GM12892 (cell line): ENCODE measurements around the gene FTSJ1.

Experiments used
- DNase-seq: peaks from one replicate; pipeline ENCODE4 v3.0.0; 2011; ENCODE audit not compliant: insufficient read length
- FAIRE-seq: peaks from 2 replicates; lab custom pipeline; 2011; peaks lifted over from hg19 to GRCh38; lab: Jason Lieb, UNC
- POLR2A ChIP-seq: IDR thresholded peaks from 2 replicates; pipeline ENCODE4 v1.6.1; 2011; ENCODE audit warnings: low read depth, low read length, control low read depth
- POLR2AphosphoS5 ChIP-seq: IDR thresholded peaks from 2 replicates; pipeline ENCODE4 v1.6.1; 2011; ENCODE audit warnings: low read depth, low read length, control low read depth
- TAF1 ChIP-seq: IDR thresholded peaks from 2 replicates; pipeline ENCODE4 v1.6.1; 2011; ENCODE audit warnings: low read depth, mild to moderate bottlenecking, control low read depth, low read length, borderline replicate concordance

Gene FTSJ1

GRCh38 chrX:48489296-48489695 lies 13.3 kb downstream of the FTSJ1 start:
- TF ChIP-seq POLR2A (no peak), TAF1 (no peak), POLR2AphosphoS5 (no peak)
- FAIRE-seq (no peak), DNase-seq (no peak)

- no peak for FAIRE-seq
- TF ChIP-seq TAF1 (no peak), POLR2AphosphoS5 (no peak), POLR2A (no peak)
- no peak for DNase-seq
Observed at GRCh38 chrX:48489892-48490291, 13.9 kb downstream of the FTSJ1 start.

- no peak for TF ChIP-seq POLR2AphosphoS5
- TF ChIP-seq TAF1, result no peak
- TF ChIP-seq POLR2A, result no peak
- FAIRE-seq, result no peak
- no peak for DNase-seq
Observed at GRCh38 chrX:48490661-48491060, 14.7 kb downstream of the FTSJ1 start.

- no peak for TF ChIP-seq TAF1
- no peak for TF ChIP-seq POLR2AphosphoS5
- TF ChIP-seq POLR2A, result no peak
- FAIRE-seq, result no peak
Observed at GRCh38 chrX:48491809-48492208, 15.8 kb downstream of the FTSJ1 start.

GRCh38 chrX:48492293-48492910 lies 16.4 kb downstream of the FTSJ1 start:
- DNase-seq (no peak), FAIRE-seq (no peak)
- TF ChIP-seq TAF1 (no peak), POLR2A (no peak), POLR2AphosphoS5 (no peak)

More at GRCh38 chrX:48491809-48492208, 15.8 kb downstream of the FTSJ1 start:
- DNase-seq, result no peak

- FAIRE-seq (no peak), DNase-seq (no peak)
- TF ChIP-seq POLR2AphosphoS5 (no peak), POLR2A (no peak), TAF1 (no peak)
Observed at GRCh38 chrX:48493890-48494364, 17.9 kb downstream of the FTSJ1 start.

- FAIRE-seq (no peak), DNase-seq (no peak)
- TF ChIP-seq POLR2AphosphoS5 (no peak), TAF1 (no peak), POLR2A (no peak)
Observed at GRCh38 chrX:48496660-48497059, 20.7 kb downstream of the FTSJ1 start.

- TF ChIP-seq POLR2A (no peak), POLR2AphosphoS5 (no peak), TAF1 (no peak)
- FAIRE-seq (no peak), DNase-seq (no peak)
Observed at GRCh38 chrX:48497871-48498270, 21.9 kb downstream of the FTSJ1 start.

GRCh38 chrX:48498374-48498809 lies 22.4 kb downstream of the FTSJ1 start:
- no peak for TF ChIP-seq POLR2AphosphoS5
- TF ChIP-seq POLR2A, result no peak
- TF ChIP-seq TAF1, result no peak
- DNase-seq (no peak), FAIRE-seq (no peak)

- FAIRE-seq, result no peak
- DNase-seq, result no peak
- TF ChIP-seq POLR2AphosphoS5, result no peak
- no peak for TF ChIP-seq TAF1
- TF ChIP-seq POLR2A, result no peak
Observed at GRCh38 chrX:48504261-48504660, 28.3 kb downstream of the FTSJ1 start.

- no peak for FAIRE-seq
- DNase-seq, result no peak
- no peak for TF ChIP-seq POLR2AphosphoS5
- TF ChIP-seq POLR2A, result no peak
- TF ChIP-seq TAF1, result no peak
Observed at GRCh38 chrX:48505481-48505880, 29.5 kb downstream of the FTSJ1 start.

GRCh38 chrX:48507246-48507645 lies 31.2 kb downstream of the FTSJ1 start:
- TF ChIP-seq POLR2A (no peak), TAF1 (no peak), POLR2AphosphoS5 (no peak)
- FAIRE-seq (no peak), DNase-seq (no peak)
